Measurements from ENCODE around the gene EDEM1. TPM values are rescaled to one million over a fixed set of nuclear protein-coding genes. Genes with fewer than 3 reads are reported as not detected.

The EDEM1 gene
- polyA plus RNA-seq, 12 donors: 9.1 to 113 (median 12.1) TPM

DNA sequence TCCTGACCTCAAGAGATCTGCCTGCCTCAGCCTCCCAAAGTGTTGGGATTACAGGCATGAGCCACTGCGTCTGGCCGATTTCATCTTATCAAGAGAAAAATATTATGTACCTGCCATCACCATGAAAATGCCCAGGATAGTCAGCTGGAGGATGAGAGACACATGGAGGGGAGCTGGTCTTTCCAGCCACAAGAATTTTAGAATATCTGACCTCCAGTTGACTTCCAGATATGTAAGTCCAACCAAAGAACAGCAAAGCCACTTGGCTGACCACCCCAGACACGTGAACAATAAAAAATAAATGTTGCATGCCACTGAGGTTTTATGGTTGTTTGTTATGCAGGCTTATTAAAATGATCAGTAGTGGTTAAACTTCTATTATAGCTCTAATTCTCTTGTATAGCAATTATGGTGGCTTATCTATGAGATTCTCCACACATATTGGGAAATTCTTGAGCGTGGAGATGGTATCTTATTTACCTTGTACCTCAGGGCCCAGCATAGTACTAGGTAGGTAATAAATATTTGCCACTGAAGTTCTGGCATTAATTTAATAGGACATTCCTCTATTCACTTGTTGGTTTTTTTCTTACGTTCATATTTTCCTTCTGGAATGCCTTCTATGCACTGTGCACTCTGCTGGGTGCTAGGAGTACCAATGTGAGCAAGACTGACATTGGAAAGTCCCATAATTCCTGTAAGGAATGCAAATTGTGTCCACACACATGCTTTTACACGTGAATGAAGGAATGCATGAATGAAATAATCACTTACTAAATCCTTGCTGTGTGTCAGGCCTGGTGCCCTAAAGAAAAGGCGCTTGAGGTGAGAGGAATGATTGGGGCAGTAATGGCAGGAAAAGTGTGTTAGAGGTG, 77.6 kb downstream of the EDEM1 start:
- no peak for DNase-seq

DNA sequence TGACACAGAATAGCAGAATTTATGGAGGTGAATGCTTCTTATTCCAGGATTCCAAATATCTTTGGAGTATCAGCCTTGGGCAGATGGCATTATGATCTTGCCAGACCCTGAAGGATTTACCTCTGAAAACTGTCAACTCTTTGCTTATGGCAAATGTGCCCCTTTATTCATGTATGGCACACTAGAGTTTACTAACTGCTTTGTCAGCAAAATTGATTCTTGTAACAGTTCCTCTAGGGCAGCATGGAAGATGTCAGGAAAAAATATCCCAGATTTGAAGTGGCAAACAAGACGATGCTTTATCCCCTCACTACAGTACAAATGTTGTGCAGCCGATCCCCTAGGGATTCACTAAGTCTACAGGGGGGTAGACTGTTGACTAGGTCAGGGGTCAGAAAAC, 79.7 kb downstream of the EDEM1 start:
- DNase-seq: no peak

DNA sequence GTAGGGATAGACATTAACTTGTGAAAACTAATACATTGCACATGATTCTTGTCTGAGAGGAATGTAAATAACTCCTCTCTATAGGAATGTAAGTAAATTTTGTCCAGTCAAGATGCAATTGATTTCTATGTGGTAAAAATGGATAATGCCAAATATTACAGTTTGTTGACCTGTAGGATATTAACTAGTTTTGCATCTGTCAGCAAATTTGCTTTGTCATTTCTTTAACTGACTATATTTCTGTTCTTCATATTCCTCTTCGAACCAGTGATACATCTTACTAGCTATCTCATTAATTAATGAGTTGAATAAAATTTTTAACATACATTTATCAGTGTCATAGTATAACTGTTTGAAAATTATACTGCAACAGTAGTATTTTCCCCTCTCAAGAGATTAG, 80.4 kb downstream of the EDEM1 start:
- DNase-seq: no peak

Other genes starting within 250 kb of the EDEM1 start
- gene BHLHE40, start 208.3 kb upstream of the EDEM1 start, polyA plus RNA-seq (ENCODE audit: insufficient read length in 12 of 12): 10 to 100 TPM in 11 of 12 donors, not detected in 1; 15.2 to 58.6 (median 28.6) TPM
- 10 to 100 TPM in 11 of 12 donors, not detected in 1; 44.2 to 67.3 (median 50.6) TPM for gene ARL8B, start 65.4 kb upstream of the EDEM1 start, polyA plus RNA-seq (ENCODE audit: insufficient read length in 12 of 12)